PC-3 (cell line): ENCODE measurements around the gene SLC22A5. TPM values are rescaled to one million over a fixed set of nuclear protein-coding genes. Genes with fewer than 3 reads are reported as not detected.

ENCODE experiments used
- ATAC-seq: fragments of 200-7000 bp; cut with Tn5 transposase; 2 replicates; pipeline ENCODE4 v1.9.1; 2020; ENCODE audit warnings: mild to moderate bottlenecking, moderate library complexity
- BruUV-seq: library from RNA; stranded (reverse); fragments of 400-500 nt; replicated peaks from 2 replicates; lab custom pipeline; 2021; lab: Mats Ljungman, UMichigan
- CTCF ChIA-PET: fragments of 300-600 bp; sonication (Branson Sonifier 250); formaldehyde crosslinking; loops from one replicate; lab custom pipeline; 2022; ENCODE audit warnings: antibody characterized with exemption; lab: Charles Lee
- POLR2A ChIA-PET: fragments of 300-600 bp; sonication (Branson Sonifier 250); formaldehyde crosslinking; loops from one replicate; lab custom pipeline; 2022; ENCODE audit warnings: antibody characterized with exemption; ENCODE audit not compliant: unreplicated experiment; lab: Charles Lee
- DNase-seq: peaks from one replicate; pipeline ENCODE4 v3.0.0-alpha.2; 2015
- H2AFZ ChIP-seq: fragments of 300-600 bp; sonication (generic); 2 replicates; pipeline ENCODE4 v1.6.0; 2016; ENCODE audit warnings: antibody characterized with exemption, low read length
- H3F3A ChIP-seq: fragments of 300-600 bp; sonication (generic); one replicate; pipeline ENCODE4 v1.6.0; 2017; ENCODE audit warnings: antibody characterized with exemption, low read length, control low read depth, mild to moderate bottlenecking; ENCODE audit not compliant: unreplicated experiment
- H3K27ac ChIP-seq: fragments of 300-600 bp; sonication (generic); 2 replicates; pipeline ENCODE4 v1.5.1; 2016; ENCODE audit warnings: mild to moderate bottlenecking, low read length
- H3K27me3 ChIP-seq: fragments of 300-600 bp; sonication (generic); 2 replicates; pipeline ENCODE4 v1.6.1; 2016; ENCODE audit warnings: low read length, mixed read lengths
- H3K36me3 ChIP-seq: fragments of 300-600 bp; sonication (generic); 2 replicates; pipeline ENCODE4 v1.6.1; 2016; ENCODE audit warnings: low read depth, mixed run types, low read length, mixed read lengths
- H3K4me1 ChIP-seq: fragments of 300-600 bp; sonication (generic); 2 replicates; pipeline ENCODE4 v1.5.1; 2016; ENCODE audit warnings: low read length; ENCODE audit not compliant: insufficient read depth
- H3K4me2 ChIP-seq: fragments of 300-600 bp; sonication (generic); 2 replicates; pipeline ENCODE4 v1.6.0; 2016; ENCODE audit warnings: low read length
- H3K4me3 ChIP-seq: fragments of 300-600 bp; sonication (generic); 2 replicates; pipeline ENCODE4 v1.5.1; 2016; ENCODE audit warnings: mild to moderate bottlenecking, low read length, mixed read lengths
- H3K79me2 ChIP-seq: fragments of 300-600 bp; sonication (generic); 2 replicates; pipeline ENCODE4 v1.6.1; 2017; ENCODE audit warnings: low read length, mixed read lengths
- H3K9ac ChIP-seq: fragments of 300-600 bp; sonication (generic); 2 replicates; pipeline ENCODE4 v1.6.0; 2016; ENCODE audit warnings: mild to moderate bottlenecking, low read length
- H3K9me2 ChIP-seq: fragments of 300-600 bp; sonication (generic); replicated peaks from 2 replicates; pipeline ENCODE4 v1.6.1; 2016; ENCODE audit warnings: mixed run types, low read length, mixed read lengths
- H3K9me3 ChIP-seq: fragments of 300-600 bp; sonication (generic); 2 replicates; pipeline ENCODE4 v1.6.1; 2016; ENCODE audit warnings: low read length, mixed read lengths
- H4K20me1 ChIP-seq: fragments of 300-600 bp; sonication (generic); 2 replicates; pipeline ENCODE4 v1.6.1; 2016; ENCODE audit warnings: low read length, mixed read lengths
- CTCF ChIP-seq: fragments of 300-600 bp; sonication (generic); conservative IDR thresholded peaks from 2 replicates; pipeline ENCODE4 v1.5.1; 2017; ENCODE audit warnings: antibody characterized with exemption, low read depth, mild to moderate bottlenecking, low read length
- EZH2 ChIP-seq: fragments of 300-600 bp; sonication (generic); IDR thresholded peaks from one replicate; pipeline ENCODE4 v1.6.1; 2017; ENCODE audit warnings: antibody characterized with exemption, mild to moderate bottlenecking, low read length; ENCODE audit not compliant: unreplicated experiment
- EZH2phosphoT487 ChIP-seq: fragments of 300-600 bp; sonication (generic); IDR thresholded peaks from 2 replicates; pipeline ENCODE4 v1.6.1; 2018; ENCODE audit warnings: mild to moderate bottlenecking, antibody characterized with exemption, low read length, borderline replicate concordance
- intact Hi-C: fragments of 100-400 bp; cut with micrococcal nuclease; formaldehyde crosslinking; loops from 2 replicates; pipeline ENCODE4 v1.9.0; 2023
- total RNA-seq: library from RNA; depleted of rRNA; stranded (reverse); fragments of >200 nt; gene quantifications from 2 replicates; pipeline ENCODE4 v1.2.3, GENCODE V29; 2014

The SLC22A5 gene
- total RNA-seq, 1 experiment from 2014 or later: 8.2 TPM

- intact Hi-C loops: no loop called here
- Histone ChIP-seq H3K36me3 (no peaks in the 10 kb centered on the region), H3K27me3 (no peaks in the 10 kb centered on the region), H3K9me3 (no peaks in the 10 kb centered on the region), H3K27ac (no peak overlapping the region), H4K20me1 (no peaks in the 10 kb centered on the region), H3F3A (no peaks in the 10 kb centered on the region), H3K4me2 (no peak overlapping the region), H3K9ac (no peak overlapping the region), H3K9me2 (no peaks in the 10 kb centered on the region), H2AFZ (no peak overlapping the region), H3K4me3 (no peak overlapping the region), H3K79me2 (0 out of 2 replicates have a peak, but pooled peaks cover 5% of the 10 kb centered on the region), H3K4me1 (peaks cover 54% of the 10 kb centered on the region)
- ChIA-PET CTCF (no interaction called here), POLR2A (no interaction called here)
- no TSS peak for BruUV-seq
- no peak for ATAC-seq
- DNase-seq: peak; percentile 42
- TF ChIP-seq CTCF: no peak
- TF ChIP-seq EZH2phosphoT487: no peak
- TF ChIP-seq EZH2: no peak
These were observed 59.3 kb downstream of the SLC22A5 start for GRCh38 chr5:132428484-132429462.

- intact Hi-C loops: no loop called here
- Histone ChIP-seq H3K4me3 (no peak overlapping the region), H3K27ac (no peak overlapping the region), H4K20me1 (no peaks in the 10 kb centered on the region), H3F3A (no peaks in the 10 kb centered on the region), H3K36me3 (no peaks in the 10 kb centered on the region), H2AFZ (no peak overlapping the region), H3K9ac (no peak overlapping the region), H3K4me2 (no peak overlapping the region), H3K9me3 (no peaks in the 10 kb centered on the region), H3K79me2 (0 out of 2 replicates have a peak, but pooled peaks cover 5% of the 10 kb centered on the region), H3K27me3 (no peaks in the 10 kb centered on the region), H3K4me1 (peaks cover 48% of the 10 kb centered on the region), H3K9me2 (no peaks in the 10 kb centered on the region)
- ChIA-PET CTCF (no interaction called here), POLR2A (no interaction called here)
- BruUV-seq: no TSS peak
- TF ChIP-seq EZH2 (no peak), EZH2phosphoT487 (no peak), CTCF (no peak)
- DNase-seq (no peak), ATAC-seq (no peak)
These were observed 60.2 kb downstream of the SLC22A5 start for GRCh38 chr5:132429463-132430440.
